Hematopoietic multipotent progenitor cell treated with erythropoietin and hydrocortisone succinate and interleukin-3 and kit ligand, for 15 days (in vitro differentiated cells): ENCODE results near the gene TBCCD1.
"Not testable (repeated sequence)": the region's sequence is repeated elsewhere in the genome, so short reads cannot be mapped to it uniquely, and the experiment has no call there.

Source experiments
- DNase-seq: peaks from one replicate; pipeline ENCODE4 v3.0.0-alpha.2; 2015; ENCODE audit warnings: low spot score

The TBCCD1 gene

DNA sequence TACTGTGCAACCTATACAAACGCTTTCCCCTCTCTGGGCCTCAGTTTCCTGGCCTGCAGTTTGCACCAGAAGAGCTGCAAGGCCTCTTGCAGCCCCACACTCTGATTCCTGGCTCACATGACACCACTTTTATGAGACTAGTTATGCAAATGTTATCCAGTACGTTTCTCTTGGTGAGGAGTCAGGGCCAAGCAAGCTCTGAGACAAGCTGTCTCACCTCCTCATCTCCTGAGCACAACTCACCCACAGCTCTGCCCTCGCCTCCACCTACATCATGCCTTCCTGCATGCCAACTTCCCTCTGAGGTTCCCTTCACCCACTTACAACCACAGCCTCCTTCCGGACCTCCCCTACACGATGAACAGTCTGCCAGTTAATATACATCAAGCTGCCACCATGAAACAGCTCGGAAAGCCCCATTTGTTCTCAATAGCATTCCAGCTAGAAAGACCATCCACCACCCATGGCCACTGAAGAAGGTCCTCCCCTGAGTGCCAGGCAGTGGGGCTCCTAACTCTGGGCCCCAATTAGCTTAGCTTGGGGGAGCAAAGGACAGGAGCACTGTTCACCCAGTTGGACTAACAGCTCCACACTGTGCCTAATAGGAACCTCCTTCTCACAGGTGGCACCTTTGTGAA, 48.0 kb downstream of the TBCCD1 start:
- DNase-seq = no peak

DNA sequence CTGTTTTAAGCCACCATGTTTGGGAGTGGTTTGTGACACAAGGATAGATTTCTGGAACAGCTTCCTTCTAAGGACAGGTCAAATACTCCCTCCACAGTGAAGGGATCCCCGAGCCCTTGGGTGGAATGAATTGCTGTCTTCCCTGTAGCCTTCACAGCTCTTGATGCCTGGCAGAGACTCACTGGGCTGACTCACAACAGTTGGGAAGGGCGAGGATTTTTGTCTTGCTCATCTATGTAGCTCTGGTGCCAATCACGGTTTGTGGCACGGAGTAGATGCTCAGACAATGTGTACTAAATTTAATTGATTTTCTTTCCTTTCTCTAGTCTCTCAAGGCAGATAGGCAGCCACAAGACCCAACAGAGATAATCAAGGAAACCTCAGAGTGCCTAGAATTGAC, 49.9 kb downstream of the TBCCD1 start:
- no peak for DNase-seq

DNA sequence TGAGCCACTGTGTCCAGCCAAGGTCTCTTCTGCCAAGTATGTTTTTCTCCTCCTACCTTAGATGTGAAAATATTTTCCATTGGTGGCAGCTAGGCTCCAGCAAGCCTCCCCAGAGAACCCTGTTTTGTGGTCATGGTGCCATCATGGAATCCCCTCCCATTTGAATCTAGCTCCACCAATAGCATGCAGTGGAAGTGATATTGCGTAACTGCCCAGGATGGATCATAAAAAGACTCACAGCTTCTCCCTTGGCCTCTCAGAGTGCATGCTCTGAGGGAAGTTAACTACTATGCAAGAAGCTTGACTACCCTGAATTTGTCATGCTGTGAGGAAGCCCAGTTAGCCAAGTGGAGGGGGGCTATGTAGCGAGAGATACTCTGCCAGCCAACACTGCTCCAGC, 50.5 kb downstream of the TBCCD1 start:
- no peak for DNase-seq

DNA sequence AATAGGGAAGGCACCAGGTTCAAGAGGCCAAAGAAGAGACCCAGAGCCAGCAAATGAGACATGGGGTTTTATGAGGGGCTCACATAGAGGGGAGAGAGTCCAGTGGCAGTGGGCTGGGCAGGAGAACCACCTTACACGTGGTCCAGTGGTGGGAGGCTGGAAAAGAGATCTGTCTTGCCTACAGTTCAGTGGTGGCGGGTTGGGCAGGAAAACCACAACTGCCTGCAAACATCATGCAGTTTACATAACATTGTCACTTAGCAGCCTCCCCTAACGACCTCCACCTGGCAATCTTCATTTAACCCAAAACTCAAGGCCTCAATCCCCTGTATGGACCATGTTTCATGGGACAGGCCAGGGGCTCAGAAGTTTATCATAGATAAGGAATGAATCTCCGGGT, 52.0 kb downstream of the TBCCD1 start:
- no peak for DNase-seq

DNA sequence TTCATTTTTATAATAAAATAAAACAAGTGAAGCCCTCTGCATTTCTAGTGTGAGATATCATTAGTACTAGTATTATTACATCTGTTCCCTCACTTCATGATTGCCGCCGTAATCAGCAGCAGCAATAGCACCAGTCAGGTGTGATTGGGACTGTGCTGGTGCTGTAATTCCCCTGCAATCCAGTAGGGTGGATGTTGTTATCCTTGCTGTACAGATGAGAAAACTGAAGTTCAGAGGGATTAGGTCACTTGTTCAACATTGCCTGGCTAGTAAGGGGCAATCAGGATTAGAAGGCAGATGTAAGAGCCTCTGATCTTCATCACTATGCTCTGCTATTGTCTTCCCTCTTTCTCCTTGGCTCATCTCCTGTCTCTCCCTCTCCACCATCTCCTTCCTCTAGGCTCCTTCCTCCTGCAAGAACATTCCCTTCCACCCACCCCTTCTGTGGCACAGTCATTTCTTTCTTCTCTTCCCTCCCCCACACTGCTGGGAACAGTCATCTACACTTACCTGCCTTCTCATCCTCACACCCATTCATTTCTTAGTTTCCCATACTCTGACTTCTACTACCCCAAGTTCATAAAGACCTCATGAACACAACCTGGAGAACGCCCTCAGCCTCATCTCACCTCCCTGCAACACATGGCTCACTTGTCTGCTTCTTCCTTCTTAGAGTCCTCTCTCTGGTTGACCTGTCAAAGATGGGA, 52.7 kb downstream of the TBCCD1 start:
- no peak for DNase-seq

DNA sequence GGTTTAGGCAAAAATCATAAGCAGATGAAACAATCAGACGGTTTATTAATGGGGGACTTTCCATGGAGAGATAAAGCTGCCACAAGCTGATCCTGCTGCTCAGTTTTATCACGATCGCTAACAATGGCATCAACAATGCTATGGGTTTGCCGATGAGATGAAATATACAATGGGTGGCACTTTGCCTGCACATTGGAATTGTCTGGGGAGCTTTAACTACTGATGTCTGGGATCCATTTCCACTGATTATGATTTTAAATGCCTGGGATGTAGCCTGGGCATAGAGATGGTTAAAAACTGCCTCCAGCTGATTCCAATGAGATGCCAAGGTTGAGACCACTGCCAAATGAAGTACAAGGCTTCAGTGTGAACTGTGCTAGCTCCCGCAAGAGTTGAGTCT, 53.8 kb downstream of the TBCCD1 start:
- DNase-seq = no peak

DNA sequence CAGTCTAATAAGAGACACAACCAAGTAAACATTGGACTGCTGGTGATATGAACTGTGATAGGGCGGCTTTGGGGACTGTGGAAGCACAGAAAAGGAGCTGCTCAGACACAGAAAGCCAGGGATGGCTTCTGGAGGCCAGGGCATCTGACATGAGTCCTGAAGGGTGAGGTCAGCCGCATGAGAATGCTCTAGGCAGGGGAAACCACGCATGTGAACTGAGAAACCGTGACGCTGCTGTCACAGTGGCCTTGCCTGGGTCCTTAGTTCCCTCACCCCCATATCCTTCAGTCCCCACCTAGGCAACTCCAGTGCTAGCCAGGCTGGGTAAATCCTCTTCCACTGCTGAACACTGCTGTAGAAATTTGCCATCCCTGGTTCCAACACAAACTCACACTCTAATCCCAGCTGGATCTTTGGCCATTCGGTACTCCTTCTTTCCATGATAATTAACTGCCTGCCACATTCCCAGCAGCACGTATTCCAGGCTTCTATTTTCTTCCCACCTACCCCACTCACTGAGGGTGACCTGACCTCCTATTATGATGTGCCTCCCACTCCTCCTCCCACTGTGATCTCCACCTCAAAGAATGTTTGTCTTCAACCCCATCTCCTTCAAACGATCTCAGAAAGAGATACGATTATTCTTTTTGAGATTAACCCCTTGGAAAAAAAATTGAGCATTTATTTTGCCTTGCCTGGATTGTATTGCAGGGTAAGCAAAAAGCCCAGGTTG, 54.4 kb downstream of the TBCCD1 start:
- no peak for DNase-seq

DNA sequence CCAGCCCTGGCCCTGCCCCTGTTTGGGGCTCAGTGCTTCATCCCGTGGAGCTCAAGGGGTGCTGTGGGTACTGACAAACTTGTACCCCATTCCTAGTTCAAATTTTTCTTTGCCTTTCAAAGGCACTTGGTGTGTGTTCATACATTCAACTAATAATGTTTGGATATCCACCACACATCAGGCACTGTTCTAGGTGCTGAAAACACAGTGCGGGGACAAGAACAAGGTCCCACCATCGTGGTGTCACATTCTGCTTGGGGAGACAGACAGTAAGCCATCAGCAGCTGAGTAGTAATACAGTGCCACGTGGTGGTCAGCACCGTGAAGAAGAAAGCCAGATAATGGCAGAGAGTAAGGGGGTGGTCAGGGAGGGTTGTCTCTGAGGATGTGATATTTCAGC, 55.4 kb downstream of the TBCCD1 start:
- DNase-seq = no peak

DNA sequence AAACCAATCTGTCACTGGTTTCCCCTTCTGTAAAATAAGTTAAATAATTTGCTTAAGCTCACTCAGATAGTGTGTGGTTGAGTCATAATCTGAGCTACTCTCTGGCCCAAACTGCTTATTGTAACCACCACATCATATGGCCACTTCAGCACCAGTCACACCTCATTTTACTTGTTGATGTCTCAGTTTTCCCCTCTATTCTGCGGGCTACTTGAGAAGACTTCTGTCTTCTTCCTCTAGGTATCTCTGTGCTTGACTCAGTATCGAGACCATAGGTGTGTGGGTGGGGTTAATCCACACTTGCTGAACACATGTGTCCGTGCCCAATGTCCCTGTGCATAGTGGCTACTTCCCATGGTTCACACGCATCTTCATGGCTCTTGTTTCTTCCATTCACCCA, 55.9 kb downstream of the TBCCD1 start:
- DNase-seq = no peak

DNA sequence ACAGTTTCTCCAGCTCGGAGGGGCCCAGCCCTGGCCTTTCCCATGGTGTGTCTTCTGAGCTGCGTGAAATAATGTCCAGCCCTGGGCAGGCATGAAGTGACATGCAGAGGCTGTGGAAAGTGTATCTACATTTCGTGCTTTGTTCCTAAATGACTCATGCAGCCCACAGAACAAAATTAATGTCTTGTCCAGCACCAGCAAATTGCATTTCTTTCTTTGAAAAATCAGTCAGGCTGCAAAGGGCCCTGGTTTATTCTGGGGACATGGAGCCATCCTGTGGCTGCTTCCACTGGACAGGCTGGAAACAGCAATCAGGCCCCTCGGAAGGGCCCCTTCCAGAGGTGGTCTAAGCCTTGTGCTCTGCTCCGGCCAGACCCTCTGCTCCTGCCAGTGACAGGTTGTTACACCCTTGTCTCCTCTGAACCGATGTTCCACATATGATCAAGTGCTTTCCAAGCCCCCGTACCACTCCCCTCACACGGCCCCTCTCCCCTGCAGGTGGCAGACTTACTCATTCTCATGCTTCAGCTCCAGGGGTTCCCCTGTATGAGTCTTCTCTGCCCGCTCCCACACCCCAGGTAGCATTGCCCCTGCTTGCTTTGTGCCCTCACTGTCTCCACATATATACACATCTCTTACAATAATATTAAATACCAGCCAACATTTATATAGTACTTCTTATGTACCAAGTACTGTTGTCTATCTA, 56.6 kb downstream of the TBCCD1 start:
- no peak for DNase-seq

DNA sequence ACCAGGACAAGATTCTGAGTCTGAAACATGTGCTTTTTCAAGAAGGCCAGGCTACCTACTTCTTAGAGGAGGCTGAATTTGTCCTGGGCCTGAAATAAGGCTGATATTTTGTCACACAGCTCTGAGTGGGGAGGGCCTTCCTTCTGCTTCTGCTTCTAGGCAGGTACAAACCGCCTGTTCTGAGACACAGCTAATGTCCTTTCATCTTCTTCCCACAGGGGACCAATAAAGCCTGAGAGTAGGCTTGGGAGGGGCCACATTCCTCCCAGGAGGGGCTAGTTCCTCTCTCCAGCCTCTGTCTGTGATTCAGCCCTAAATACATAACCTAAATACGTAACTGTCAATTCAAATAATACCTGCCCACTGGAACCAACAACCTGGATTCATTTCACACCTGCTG, 57.7 kb downstream of the TBCCD1 start:
- no peak for DNase-seq

DNA sequence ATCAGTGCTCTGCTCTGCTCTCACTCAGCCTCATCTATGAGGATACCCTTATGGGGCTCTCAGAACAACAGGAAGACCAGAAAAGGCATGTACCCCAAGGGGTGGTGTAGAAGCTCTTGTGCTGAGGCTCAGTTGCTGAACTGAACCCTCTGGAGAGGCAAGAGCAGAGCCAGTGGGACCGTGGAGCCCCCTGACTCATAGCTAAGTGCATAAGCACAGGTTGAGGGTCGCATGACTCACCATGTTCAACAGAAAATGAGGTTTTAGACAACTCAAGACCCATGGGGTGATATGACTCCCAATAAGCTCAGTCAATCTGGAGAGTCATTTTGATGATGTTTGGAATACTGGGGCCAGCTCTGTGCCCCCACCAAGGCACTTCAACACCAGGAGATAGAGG, 60.3 kb downstream of the TBCCD1 start:
- no peak for DNase-seq

DNA sequence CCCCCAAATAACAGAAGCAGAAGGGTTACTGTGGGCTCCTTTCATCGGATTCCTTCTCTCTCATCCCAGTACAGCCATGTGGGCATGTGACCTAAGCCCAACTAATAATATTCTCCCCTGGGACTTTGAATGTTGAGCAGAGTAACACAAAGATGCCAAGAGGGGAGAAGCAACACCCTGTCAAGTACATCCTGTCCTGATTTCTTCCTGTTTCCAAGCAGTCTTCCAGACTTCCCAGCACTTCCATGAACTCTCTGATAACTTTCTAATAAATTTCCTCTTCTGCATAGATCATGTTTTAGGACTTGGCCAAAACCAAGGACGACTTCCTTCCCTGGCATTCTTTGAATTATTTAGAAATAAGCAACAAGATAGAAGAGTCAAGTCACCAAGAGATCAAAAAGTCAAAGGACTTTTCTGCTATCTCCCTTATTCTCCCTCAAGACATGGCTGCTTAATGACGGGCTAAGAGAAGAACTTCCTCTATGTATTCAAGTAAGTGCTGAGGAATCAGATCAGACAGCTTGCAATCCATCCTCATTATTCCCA, 60.9 kb downstream of the TBCCD1 start:
- DNase-seq = no peak

DNA sequence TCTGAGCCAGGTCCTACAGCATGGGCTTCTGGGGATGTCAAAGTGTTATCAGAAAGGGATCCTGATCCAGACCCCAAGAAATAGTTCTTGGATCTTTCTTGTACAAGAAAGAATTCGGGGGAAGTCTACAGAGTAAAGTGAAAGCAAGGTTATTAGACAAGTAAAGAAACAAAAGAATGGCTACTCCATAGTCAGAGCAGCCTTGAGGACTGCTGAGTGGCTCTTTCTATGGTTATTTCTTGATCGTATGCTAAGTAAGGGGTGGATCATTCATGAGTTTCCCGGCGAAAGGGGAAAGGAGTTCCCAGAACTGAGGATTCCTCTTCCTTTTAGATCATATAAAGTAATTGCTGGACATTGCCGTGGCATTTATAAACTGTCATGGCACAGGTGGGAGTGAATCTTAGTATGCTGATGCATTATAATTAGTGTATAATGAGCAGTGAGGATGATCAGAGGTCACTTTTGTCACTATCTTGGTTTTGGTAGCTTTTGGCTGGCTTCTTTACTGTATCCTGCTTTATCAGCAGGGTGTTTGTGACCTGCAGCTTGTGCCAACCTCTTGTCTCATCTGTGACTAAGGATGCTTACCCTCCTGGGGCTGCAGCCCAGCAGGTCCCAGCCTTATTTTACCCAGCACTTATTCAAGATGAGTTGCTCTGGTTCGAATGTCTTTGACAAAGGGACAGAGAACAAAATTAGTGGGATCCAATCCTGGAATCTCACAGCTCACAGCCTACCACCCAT, 64.0 kb downstream of the TBCCD1 start:
- DNase-seq = no peak

DNA sequence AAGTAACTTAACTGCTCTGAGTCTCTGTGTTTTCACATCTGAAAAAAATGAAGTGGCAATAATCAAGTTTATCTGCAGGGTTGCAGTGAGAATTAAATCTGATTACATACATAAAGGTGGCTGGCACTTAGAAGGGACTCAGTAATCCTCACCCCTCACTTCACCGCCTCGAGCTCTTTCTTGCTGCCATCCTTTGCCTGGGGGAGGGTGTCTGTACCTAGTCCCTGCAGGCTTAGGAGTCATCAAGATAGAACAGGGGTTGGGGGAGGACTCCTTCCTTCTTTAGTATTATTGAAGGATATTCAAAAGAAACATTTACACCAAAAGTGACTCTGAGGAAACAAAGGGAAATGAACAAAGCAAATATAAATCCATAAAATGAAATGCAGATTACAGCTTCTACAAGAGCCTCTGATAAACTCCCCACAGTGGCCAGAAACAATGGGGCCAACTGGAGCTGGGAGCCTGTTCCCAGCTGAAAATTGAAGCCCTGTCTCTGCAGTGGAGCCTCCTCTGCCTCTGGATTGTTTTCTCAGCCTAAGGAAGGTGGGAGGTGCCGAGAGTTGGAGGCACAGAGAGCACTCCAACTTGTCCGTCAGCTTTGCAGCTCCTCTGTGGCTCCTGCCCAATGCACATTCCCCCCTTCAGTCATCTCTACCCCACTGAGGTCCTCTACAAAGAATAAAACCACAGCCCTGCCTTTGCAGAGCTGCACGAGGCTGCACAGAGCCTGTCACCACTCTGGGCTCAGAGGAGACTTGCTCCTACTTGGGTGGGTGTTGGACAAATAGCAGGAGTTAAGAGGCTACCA, 64.8 kb downstream of the TBCCD1 start:
- no peak for DNase-seq

DNA sequence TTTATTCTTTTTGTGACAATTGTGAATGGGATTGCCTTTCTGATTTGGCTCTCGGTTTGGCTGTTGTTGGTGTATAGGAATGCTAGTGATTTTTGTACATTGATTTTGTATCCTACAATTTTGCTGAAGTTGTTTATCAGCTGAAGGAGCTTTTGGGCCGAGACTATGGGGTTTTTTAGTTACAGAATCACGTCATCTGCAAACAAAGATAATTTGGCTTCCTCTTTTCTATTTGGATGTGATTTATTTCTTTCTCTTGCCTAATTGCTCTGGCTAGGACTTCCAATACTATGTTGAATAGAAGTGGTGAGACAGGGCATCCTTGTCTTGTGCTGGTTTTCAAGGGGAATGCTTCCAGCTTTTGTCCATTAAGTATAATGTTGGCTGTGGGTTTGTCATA, 67.2 kb downstream of the TBCCD1 start:
- DNase-seq = not testable (repeated sequence)

DNA sequence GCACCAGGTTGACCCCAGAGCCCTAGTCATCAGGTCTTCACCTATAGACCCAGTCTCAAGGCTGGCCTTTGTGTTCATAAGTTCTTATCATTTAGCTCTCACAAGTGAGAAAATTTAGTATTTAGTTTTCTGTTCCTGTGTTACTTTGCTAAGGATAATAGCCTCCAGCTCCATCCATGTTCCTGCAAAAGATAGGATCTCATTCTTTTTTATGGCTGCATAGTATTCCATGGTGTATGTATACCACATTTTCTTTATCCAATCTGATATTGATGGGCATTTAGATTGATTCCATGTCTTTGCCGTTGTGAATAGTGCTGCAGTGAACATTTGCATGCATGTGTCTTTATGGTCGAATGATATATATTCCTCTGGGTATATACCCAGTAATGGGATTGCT, 69.1 kb downstream of the TBCCD1 start:
- DNase-seq = not testable (repeated sequence)

DNA sequence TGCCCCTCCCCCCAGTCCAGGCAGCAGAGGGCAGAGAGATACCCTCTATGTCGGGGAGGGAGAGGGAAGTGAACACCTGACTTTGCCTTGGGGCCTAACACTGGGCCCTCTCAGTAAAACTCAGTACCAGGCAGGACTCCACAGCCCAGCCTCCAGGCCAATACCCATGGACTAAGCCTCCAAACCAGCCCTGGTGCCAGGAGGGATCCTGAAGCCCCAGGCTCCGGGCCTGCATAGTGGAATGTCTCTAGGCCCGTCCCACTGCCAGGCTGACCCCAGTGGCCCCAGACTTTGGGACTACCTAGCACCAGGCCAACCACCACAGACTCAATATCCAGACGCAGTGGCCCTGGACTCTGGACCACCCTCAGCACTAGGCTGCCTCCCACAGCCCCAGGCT, 69.5 kb downstream of the TBCCD1 start:
- DNase-seq = no peak

DNA sequence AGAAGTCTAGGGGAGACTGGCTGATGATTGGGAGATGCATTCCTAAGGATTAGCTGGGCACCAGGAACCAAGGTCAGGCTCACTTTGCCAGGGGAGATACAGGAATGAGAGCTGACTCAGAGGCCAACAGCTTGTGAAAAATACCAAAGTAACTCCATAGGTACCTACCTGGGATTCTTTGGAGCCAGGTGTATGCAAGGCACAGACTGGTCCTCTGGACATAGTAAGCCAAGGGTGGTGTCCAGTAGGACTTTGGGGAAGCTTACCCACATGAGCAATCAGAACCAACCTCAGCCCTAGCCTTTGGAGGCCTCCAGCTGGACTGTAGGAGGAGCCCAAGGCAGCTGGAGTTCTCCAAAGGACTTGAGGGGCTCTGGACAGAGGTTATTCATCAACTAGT, 70.5 kb downstream of the TBCCD1 start:
- DNase-seq = no peak
